ENCODE measurements around the gene PFN2.

The PFN2 gene

DNA sequence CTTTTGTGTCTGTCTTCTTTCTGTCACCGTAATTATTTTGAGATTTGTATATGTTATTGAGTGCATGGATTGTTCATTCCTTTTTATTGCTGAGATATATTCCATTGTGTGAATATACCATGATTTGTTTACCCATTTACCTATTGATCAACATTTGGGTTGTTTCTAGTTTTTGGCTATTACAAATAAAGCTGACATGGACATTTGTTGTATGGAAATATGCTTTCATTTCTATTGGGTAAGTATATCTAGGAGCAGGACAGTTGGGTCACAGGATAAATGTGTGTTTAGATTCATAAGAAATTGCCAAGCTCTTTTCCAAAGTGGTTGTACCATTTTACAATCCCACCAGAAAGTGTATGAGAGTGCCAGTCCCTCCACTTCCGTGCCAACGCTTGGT, 51.2 kb downstream of the PFN2 start:
- Mint-ChIP-seq H3K27me3 (no peaks in the 10 kb centered on the region), H3K36me3 (ENCODE audit: low read depth) (peaks cover 58% of the 10 kb centered on the region), H3K4me1 (ENCODE audit: low read depth) (no peaks in the 10 kb centered on the region), H3K27ac (no peak overlapping the region), H3K9me3 (no peaks in the 10 kb centered on the region), H3K4me3 (no peak overlapping the region)
- no peak for DNase-seq

DNA sequence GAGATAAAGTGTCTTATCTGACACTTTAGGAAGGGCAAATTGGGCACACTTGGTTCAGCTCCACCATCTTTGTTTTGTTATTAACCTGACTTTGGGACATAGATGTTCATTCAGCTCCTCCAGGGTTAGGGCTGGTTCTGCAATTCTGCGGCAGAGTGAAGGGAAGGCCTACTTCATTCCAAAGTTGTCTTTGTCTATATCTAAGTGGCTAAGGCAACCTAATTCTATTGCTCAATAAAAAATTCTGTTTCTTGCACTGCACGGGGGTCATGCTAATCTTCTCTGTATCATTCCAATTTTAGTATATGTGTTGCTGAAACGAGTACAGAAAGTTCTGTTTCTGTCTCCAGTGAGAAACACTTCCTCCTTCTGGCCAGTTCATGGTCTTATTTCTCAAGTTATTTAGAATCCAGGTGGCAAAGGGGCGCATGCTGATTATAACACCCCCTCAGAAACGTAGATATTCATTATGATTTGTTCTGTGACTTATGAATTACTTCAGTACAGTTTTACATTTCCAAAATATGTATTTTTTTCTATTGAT, 53.5 kb downstream of the PFN2 start:
- H3K36me3 Mint-ChIP-seq (ENCODE audit: low read depth), result peaks cover 62% of the 10 kb centered on the region
- no peak for DNase-seq
- no peaks in the 10 kb centered on the region for H3K4me1 Mint-ChIP-seq (ENCODE audit: low read depth)
- H3K27me3 Mint-ChIP-seq, result no peaks in the 10 kb centered on the region
- H3K9me3 Mint-ChIP-seq, result no peaks in the 10 kb centered on the region
- H3K27ac Mint-ChIP-seq, result no peak overlapping the region
- no peak overlapping the region for H3K4me3 Mint-ChIP-seq
